Activated CD4-positive, alpha-beta T cell treated with anti-CD3 and anti-CD28 coated beads, Interleukin-2, amount 10 ng/mL, durations not matched to agents 24 days and 14 days (primary cell): Measurements from ENCODE around the gene P3H3. TPM values are rescaled to one million over a fixed set of nuclear protein-coding genes. Genes with fewer than 3 reads are reported as not detected.

ENCODE experiments used
- DNase-seq: peaks from one replicate; pipeline ENCODE4 v3.0.0; 2022
- H3K27ac Mint-ChIP-seq: one replicate; pipeline ENCODE4 v1.8.0; 2022; ENCODE audit warnings: mild to moderate bottlenecking, mixed read lengths
- H3K27me3 Mint-ChIP-seq: one replicate; pipeline ENCODE4 v1.8.0; 2022; ENCODE audit warnings: mixed read lengths
- H3K36me3 Mint-ChIP-seq: one replicate; pipeline ENCODE4 v1.8.0; 2022; ENCODE audit warnings: low read depth, mild to moderate bottlenecking, mixed read lengths
- H3K4me1 Mint-ChIP-seq: one replicate; pipeline ENCODE4 v1.8.0; 2021; ENCODE audit warnings: mixed read lengths
- H3K4me3 Mint-ChIP-seq: one replicate; pipeline ENCODE4 v1.8.0; 2022; ENCODE audit warnings: mild to moderate bottlenecking, moderate library complexity, mixed read lengths
- H3K9me3 Mint-ChIP-seq: one replicate; pipeline ENCODE4 v1.8.0; 2021; ENCODE audit warnings: mixed read lengths
- intact Hi-C: fragments of 100-400 bp; cut with micrococcal nuclease; formaldehyde crosslinking; loops from one replicate; pipeline ENCODE4 v1.15.1; 2023
- total RNA-seq: library from RNA; stranded (reverse); gene quantifications from 2 replicates; pipeline ENCODE4 v1.2.3, GENCODE V29; 2022

The P3H3 gene
- total RNA-seq, 1 donor from 2014 or later = 4.7 TPM

GRCh38 chr12:6788972-6789924 lies 39.0 kb upstream of the P3H3 start, which contains the start of gene CD4:
Gene CD4 (plus strand): TSS chr12:6789528. CDS start chr12:6800139, 10,611 bp downstream.
- Mint-ChIP-seq H3K27me3 (no peaks in the 10 kb centered on the region), H3K4me3 (peak within 1 kb of the TSS; percentile 97), H3K27ac (peak within 1 kb of the TSS; percentile 93), H3K36me3 (peaks cover 36% of the 10 kb centered on the region), H3K4me1 (peaks cover 56% of the 10 kb centered on the region), H3K9me3 (no peaks in the 10 kb centered on the region)
- intact Hi-C loops = loop anchor here (1.0 to 5.0 kb wide), 3 partner anchors 9 to 182 kb away; partner anchors contain the start of genes CHD4 and PTMS
- peak; percentile 94 for DNase-seq

- H3K9me3 Mint-ChIP-seq = no peaks in the 10 kb centered on the region
- peaks cover 56% of the 10 kb centered on the region for H3K4me1 Mint-ChIP-seq
- H3K4me3 Mint-ChIP-seq = peak overlapping the region; percentile 97
- peak; percentile 84 for DNase-seq
- intact Hi-C loops = loop anchor here (2.0 to 5.0 kb wide), 2 partner anchors 37 to 66 kb away; partner anchors contain the start of genes COPS7A and P3H3
- peak overlapping the region; percentile 93 for H3K27ac Mint-ChIP-seq
- peaks cover 48% of the 10 kb centered on the region for H3K36me3 Mint-ChIP-seq
- H3K27me3 Mint-ChIP-seq = no peaks in the 10 kb centered on the region
These were observed 37.6 kb upstream of the P3H3 start for GRCh38 chr12:6790496-6791150.

DNA sequence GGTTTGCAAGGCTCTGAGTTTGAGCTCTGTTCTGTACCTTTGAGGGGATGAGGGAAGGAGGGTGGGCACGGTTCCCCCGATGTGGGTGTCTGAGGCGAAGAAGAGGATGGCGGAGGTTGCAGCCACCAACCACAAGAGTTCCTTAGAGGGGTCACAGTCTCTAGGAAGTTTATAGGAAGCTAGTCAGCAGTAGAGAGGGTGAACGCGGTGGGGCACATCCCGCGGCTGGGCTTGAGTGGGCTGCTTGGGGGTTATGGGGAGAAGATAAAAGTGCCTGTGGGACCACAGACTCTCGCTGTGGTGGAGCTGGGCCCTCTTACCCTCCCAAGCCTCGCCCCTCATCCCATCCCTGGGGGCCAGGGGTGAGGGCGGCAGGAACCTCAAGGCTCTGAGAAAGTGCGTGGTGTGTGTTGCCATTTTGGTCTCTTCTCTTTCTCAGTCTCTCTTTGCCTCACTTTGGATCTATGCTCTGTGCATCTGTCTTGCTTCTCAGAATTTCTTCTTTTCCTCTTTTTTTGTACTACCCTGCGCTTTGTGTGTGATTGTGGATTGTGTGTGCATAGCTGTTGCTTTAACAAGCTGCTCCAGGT lies 36.2 kb upstream of the P3H3 start:
- peaks cover 57% of the 10 kb centered on the region for H3K4me1 Mint-ChIP-seq
- no peaks in the 10 kb centered on the region for H3K9me3 Mint-ChIP-seq
- DNase-seq = peak; percentile 74
- H3K4me3 Mint-ChIP-seq = peak overlapping the region; percentile 97
- H3K27ac Mint-ChIP-seq = peak overlapping the region; percentile 93
- H3K36me3 Mint-ChIP-seq = peaks cover 61% of the 10 kb centered on the region
- no peaks in the 10 kb centered on the region for H3K27me3 Mint-ChIP-seq
- intact Hi-C loops = loop anchor here (1.0 to 5.0 kb wide), 3 partner anchors 35 to 67 kb away; partner anchors contain the start of genes COPS7A, MLF2 and P3H3

GRCh38 chr12:6792522-6793201 lies 35.5 kb upstream of the P3H3 start:
- intact Hi-C loops = loop anchor here (1.0 to 5.0 kb wide), 2 partner anchors 35 to 39 kb away; partner anchors contain the start of genes MLF2 and P3H3
- H3K9me3 Mint-ChIP-seq = no peaks in the 10 kb centered on the region
- H3K4me1 Mint-ChIP-seq = peaks cover 62% of the 10 kb centered on the region
- H3K4me3 Mint-ChIP-seq = peak overlapping the region; percentile 97
- DNase-seq = peak; percentile 86
- H3K27me3 Mint-ChIP-seq = no peaks in the 10 kb centered on the region
- peak overlapping the region; percentile 93 for H3K27ac Mint-ChIP-seq
- peaks cover 68% of the 10 kb centered on the region for H3K36me3 Mint-ChIP-seq

DNA sequence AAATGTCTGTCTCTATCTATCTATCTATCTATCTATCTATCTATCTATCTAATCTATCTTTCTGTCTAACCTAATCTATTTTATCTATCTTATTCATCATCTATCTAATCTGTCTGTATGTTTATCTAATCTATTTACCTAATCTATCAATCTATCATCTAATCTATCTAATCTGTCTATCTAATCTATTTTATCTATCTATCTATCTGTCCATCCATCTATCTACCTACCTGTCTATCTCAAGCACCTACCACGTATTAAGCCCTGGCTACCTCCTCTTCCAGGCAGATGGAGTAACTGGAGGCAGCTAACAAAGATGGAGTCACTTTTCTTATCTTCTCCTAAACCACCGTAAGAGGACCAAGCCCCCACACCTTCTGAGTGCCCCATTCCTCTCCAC lies 33.1 kb upstream of the P3H3 start:
- Mint-ChIP-seq H3K36me3 (peaks cover 80% of the 10 kb centered on the region), H3K27ac (no peak overlapping the region), H3K27me3 (no peaks in the 10 kb centered on the region), H3K9me3 (no peaks in the 10 kb centered on the region), H3K4me1 (peaks cover 59% of the 10 kb centered on the region), H3K4me3 (no peak overlapping the region)
- intact Hi-C loops = no loop called here
- DNase-seq = no peak

- peak overlapping the region; percentile 11 for H3K27ac Mint-ChIP-seq
- no peaks in the 10 kb centered on the region for H3K27me3 Mint-ChIP-seq
- H3K4me1 Mint-ChIP-seq = peaks cover 54% of the 10 kb centered on the region
- intact Hi-C loops = no loop called here
- no peak overlapping the region for H3K4me3 Mint-ChIP-seq
- no peaks in the 10 kb centered on the region for H3K9me3 Mint-ChIP-seq
- peaks cover 74% of the 10 kb centered on the region for H3K36me3 Mint-ChIP-seq
- no peak for DNase-seq
These were observed 31.6 kb upstream of the P3H3 start for GRCh38 chr12:6796576-6796975.

- H3K4me3 Mint-ChIP-seq = no peak overlapping the region
- intact Hi-C loops = no loop called here
These were observed 29.1 kb upstream of the P3H3 start for GRCh38 chr12:6799147-6799546.

DNA sequence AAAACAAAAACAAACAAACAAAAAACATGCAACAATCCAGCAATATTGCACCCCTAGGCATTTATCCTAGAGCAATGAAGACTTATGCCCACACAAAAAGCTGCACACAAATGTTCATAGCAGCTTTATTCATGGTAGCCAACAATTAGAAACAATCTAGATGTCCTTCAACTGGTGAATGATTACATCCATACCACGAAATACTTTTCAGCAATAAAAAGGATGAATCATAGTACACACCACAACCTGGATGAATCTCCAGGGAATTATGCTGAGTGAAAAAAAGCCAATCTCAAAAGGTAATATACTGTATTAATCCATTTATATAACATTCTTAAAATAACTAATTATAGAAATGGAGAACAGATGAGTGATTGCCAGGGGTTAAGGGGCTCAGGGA lies 21.0 kb upstream of the P3H3 start:
- intact Hi-C loops = no loop called here
- Mint-ChIP-seq H3K4me3 (no peak overlapping the region), H3K27me3 (no peaks in the 10 kb centered on the region), H3K36me3 (peaks cover 48% of the 10 kb centered on the region), H3K4me1 (peaks cover 15% of the 10 kb centered on the region), H3K27ac (no peak overlapping the region), H3K9me3 (no peaks in the 10 kb centered on the region)
- DNase-seq = no peak

More at GRCh38 chr12:6799147-6799546, 29.1 kb upstream of the P3H3 start:
- no peaks in the 10 kb centered on the region for H3K27me3 Mint-ChIP-seq
- peaks cover 35% of the 10 kb centered on the region for H3K4me1 Mint-ChIP-seq
- no peak overlapping the region for H3K27ac Mint-ChIP-seq
- H3K36me3 Mint-ChIP-seq = peaks cover 73% of the 10 kb centered on the region
- H3K9me3 Mint-ChIP-seq = no peaks in the 10 kb centered on the region
- DNase-seq = no peak

DNA sequence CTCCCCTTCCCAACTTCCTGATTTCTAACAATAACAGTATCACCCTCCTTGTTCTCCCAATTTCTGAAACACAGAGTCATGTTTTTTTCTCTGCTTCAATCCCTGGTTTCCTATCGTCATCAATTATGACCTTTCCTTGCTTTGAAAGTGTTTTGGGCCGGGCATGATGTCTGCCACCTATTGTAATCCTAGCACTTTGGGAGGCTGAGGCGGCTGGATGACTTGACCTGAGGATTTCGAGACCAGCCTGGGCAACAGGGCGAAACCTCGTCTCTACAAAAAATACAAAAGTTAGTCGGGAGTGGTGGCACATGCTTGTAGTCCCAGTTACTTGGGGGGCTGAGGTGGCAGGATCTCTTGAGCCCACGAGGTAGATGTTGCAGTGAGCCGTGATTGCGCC lies 19.2 kb upstream of the P3H3 start:
- Mint-ChIP-seq H3K4me3 (no peak overlapping the region), H3K27ac (no peak overlapping the region), H3K4me1 (peaks cover 16% of the 10 kb centered on the region), H3K36me3 (peaks cover 44% of the 10 kb centered on the region), H3K27me3 (no peaks in the 10 kb centered on the region), H3K9me3 (no peaks in the 10 kb centered on the region)
- intact Hi-C loops = no loop called here
- DNase-seq = no peak

- peak overlapping the region; percentile 31 for H3K27ac Mint-ChIP-seq
- no peak overlapping the region for H3K4me3 Mint-ChIP-seq
- peaks cover 16% of the 10 kb centered on the region for H3K4me1 Mint-ChIP-seq
- intact Hi-C loops = no loop called here
- no peak for DNase-seq
- peaks cover 53% of the 10 kb centered on the region for H3K36me3 Mint-ChIP-seq
- no peaks in the 10 kb centered on the region for H3K9me3 Mint-ChIP-seq
- H3K27me3 Mint-ChIP-seq = no peaks in the 10 kb centered on the region
These were observed 17.4 kb upstream of the P3H3 start for GRCh38 chr12:6810758-6811157.

DNA sequence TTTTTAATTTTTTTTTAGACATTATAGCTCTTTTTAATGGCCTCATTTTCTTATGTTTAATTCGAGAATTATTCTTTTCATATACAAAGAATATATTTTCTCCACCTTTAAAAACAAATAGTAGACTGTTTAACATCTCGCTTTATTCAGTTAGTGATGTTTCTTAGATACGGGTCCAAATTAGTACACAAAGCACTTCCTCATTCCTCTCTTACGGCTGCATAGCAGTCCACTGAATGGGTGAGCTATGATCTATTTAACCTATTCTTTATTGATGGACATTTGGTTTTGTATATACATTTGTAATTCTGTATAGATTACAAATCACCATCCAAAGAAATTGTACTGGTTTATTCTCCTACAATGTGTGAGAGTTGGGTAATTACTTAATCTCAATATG lies 14.8 kb upstream of the P3H3 start:
- H3K4me1 Mint-ChIP-seq = peaks cover 16% of the 10 kb centered on the region
- H3K9me3 Mint-ChIP-seq = no peaks in the 10 kb centered on the region
- no peak for DNase-seq
- no peaks in the 10 kb centered on the region for H3K27me3 Mint-ChIP-seq
- H3K4me3 Mint-ChIP-seq = no peak overlapping the region
- peaks cover 62% of the 10 kb centered on the region for H3K36me3 Mint-ChIP-seq
- intact Hi-C loops = no loop called here
- H3K27ac Mint-ChIP-seq = no peak overlapping the region

DNA sequence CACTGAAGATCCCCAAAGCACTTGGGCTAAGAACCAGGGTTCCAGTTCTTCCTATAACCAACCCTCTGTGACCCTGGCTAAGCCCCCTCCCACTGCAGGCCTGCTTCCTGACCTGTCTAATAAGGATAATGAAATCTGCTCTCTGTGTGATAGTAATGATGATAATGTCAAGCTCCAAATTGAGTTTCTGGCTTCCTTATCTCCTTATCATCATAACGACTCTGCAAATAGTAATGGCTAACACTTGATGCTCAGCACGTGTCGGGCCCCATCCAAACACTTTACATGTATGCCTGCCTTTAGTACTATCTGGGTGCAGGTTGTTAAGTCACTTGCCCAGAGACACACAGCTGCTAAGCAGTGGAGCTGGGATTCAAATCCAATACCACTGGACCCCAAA lies 11.6 kb upstream of the P3H3 start:
- no peak overlapping the region for H3K27ac Mint-ChIP-seq
- no peak overlapping the region for H3K4me3 Mint-ChIP-seq
- no peaks in the 10 kb centered on the region for H3K9me3 Mint-ChIP-seq
- peaks cover 70% of the 10 kb centered on the region for H3K36me3 Mint-ChIP-seq
- intact Hi-C loops = no loop called here
- DNase-seq = no peak
- H3K4me1 Mint-ChIP-seq = peaks cover 12% of the 10 kb centered on the region
- peaks cover 2% of the 10 kb centered on the region for H3K27me3 Mint-ChIP-seq

- Mint-ChIP-seq H3K36me3 (peaks cover 70% of the 10 kb centered on the region), H3K4me1 (peaks cover 15% of the 10 kb centered on the region), H3K4me3 (no peak overlapping the region), H3K27me3 (peaks cover 5% of the 10 kb centered on the region), H3K27ac (no peak overlapping the region), H3K9me3 (no peaks in the 10 kb centered on the region)
- no peak for DNase-seq
- intact Hi-C loops = no loop called here
These were observed 11.1 kb upstream of the P3H3 start for GRCh38 chr12:6817098-6817497.
